Measurements from ENCODE around the gene SDHAF3.
"Not testable (repeated sequence)": the region's sequence is repeated elsewhere in the genome, so short reads cannot be mapped to it uniquely, and the experiment has no call there.

Gene SDHAF3

GRCh38 chr7:97117372-97118188, at the start of gene SDHAF3:
SDHAF3 (plus strand) TSS chr7:97117698; CDS start chr7:97117724, 26 bp downstream.
- no peaks in the 10 kb centered on the region for H3K9me3 ChIP-seq (ENCODE audit: control insufficient read depth, insufficient read depth, low read depth, low read length)
- H3K27me3 ChIP-seq (ENCODE audit: control insufficient read depth, insufficient read depth, low read length), result no peaks in the 10 kb centered on the region
- H3K4me3 ChIP-seq (ENCODE audit: low read depth, low read length), result peak within 1 kb of the TSS; percentile 75
- H3K9ac ChIP-seq (ENCODE audit: low read length), result peak within 1 kb of the TSS; percentile 77
- H3K36me3 ChIP-seq (ENCODE audit: control insufficient read depth, insufficient read depth, low read length), result no peaks in the 10 kb centered on the region
- peaks cover 7% of the 10 kb centered on the region; the same call in 1 of the 2 replicates for H3K4me1 ChIP-seq (ENCODE audit: control insufficient read depth, insufficient read depth, low read length)
- H3K27ac ChIP-seq (ENCODE audit: low read depth, low read length), result peak within 1 kb of the TSS; percentile 45; the same call in 1 of the 2 replicates

DNA sequence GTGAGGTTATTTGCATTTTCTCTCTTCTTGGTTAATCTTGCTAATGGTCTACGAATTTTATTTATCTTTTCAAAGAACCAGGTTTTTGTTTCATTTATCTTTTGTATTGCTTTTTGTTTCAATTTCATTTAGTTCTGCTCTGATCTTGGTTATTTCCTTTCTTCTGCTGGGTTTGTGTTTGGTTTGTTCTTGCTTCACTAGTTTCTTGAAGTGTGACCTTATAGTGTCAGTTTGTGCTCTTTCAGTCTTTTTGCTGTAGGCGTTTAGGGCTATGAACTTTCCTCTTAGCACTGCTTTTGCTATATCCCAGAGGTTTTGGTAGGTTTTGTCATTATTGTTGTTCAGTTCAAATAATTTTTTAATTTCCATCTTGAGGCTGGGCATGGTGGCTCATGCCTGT, 45.5 kb upstream of the SDHAF3 start:
- H3K4me1 ChIP-seq (ENCODE audit: control insufficient read depth, insufficient read depth, low read length); H3K27ac ChIP-seq (ENCODE audit: low read depth, low read length); H3K27me3 ChIP-seq (ENCODE audit: control insufficient read depth, insufficient read depth, low read length); H3K4me3 ChIP-seq (ENCODE audit: low read depth, low read length); H3K9ac ChIP-seq (ENCODE audit: low read length); H3K9me3 ChIP-seq (ENCODE audit: control insufficient read depth, insufficient read depth, low read depth, low read length); H3K36me3 ChIP-seq (ENCODE audit: control insufficient read depth, insufficient read depth, low read length): not testable (repeated sequence)

DNA sequence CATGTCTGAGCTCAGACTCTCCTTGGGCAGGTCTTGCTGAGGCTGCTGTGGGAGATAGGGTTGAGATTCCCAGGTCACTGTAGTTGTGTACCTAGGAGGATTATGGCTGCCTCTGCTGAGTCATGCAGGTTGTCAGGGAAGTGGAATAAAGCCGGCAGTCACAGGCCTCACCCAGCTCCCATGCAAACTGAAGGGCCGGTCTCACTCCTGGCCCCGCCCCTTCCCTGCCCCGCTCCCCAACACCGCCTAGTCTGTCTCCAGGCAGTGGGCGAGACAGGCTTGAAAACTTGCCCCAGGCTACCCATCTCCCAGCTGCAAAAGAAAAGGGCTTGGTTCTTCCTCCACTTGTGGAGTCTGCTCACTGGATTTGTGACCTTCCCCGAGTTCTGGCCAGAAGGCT, 41.6 kb upstream of the SDHAF3 start:
- Histone ChIP-seq H3K4me1 (ENCODE audit: control insufficient read depth, insufficient read depth, low read length) (no peaks in the 10 kb centered on the region; the same call in 1 of the 2 replicates), H3K27me3 (ENCODE audit: control insufficient read depth, insufficient read depth, low read length) (no peaks in the 10 kb centered on the region), H3K4me3 (ENCODE audit: low read depth, low read length) (no peak overlapping the region), H3K27ac (ENCODE audit: low read depth, low read length) (no peak overlapping the region), H3K36me3 (ENCODE audit: control insufficient read depth, insufficient read depth, low read length) (no peaks in the 10 kb centered on the region), H3K9me3 (ENCODE audit: control insufficient read depth, insufficient read depth, low read depth, low read length) (peaks cover 7% of the 10 kb centered on the region; the same call in 1 of the 2 replicates), H3K9ac (ENCODE audit: low read length) (no peak overlapping the region)

DNA sequence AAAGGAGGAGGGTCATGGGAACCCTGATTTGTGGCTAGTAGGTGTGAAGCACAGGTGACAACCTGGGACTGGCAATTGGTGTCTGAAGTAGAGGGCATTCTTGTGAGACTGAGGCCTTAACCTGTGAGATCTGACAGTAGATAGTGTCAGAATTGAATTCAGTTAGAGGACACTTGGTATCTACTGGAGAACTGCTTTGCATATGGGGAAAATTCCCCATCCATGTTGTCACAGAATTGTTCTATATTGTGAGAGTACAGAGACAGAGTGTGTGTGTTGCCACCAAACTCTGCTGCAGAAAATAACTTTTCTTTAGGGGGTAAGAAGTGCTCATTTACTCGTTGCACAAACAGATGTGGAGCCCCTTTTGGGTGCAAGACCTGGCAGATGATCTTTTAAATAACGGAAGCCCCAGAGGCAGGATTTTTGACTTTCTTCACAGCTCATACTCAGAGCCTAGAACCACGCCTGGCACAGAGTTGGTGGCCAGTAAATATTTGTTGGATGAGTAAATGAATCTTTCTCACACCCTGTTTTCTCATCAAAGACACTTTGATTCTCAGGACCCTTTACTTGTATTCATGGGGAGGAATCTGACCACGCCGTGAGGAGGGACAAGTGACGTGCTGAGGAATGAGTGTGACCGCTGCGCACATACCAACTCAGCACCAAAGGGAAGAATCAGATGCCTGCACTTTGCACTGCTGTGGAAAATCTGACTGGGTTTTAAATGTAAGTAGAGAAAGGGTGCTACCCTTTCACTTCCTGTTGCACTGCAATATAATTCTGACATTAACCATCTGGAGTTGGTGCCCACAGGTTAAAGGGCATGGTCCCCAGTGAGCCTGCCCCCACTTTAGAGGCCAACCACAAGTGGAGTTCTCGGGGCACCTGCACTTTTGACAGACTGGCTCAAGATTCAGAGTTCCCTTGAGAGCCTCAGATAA, 39.2 kb upstream of the SDHAF3 start:
- Histone ChIP-seq H3K9ac (ENCODE audit: low read length) (no peak overlapping the region), H3K4me3 (ENCODE audit: low read depth, low read length) (no peak overlapping the region), H3K4me1 (ENCODE audit: control insufficient read depth, insufficient read depth, low read length) (no peaks in the 10 kb centered on the region; the same call in 1 of the 2 replicates), H3K9me3 (ENCODE audit: control insufficient read depth, insufficient read depth, low read depth, low read length) (peaks cover 8% of the 10 kb centered on the region; the same call in 1 of the 2 replicates), H3K27ac (ENCODE audit: low read depth, low read length) (no peak overlapping the region), H3K27me3 (ENCODE audit: control insufficient read depth, insufficient read depth, low read length) (no peaks in the 10 kb centered on the region), H3K36me3 (ENCODE audit: control insufficient read depth, insufficient read depth, low read length) (no peaks in the 10 kb centered on the region)

GRCh38 chr7:97079300-97079699, 38.2 kb upstream of the SDHAF3 start:
- H3K4me1 ChIP-seq (ENCODE audit: control insufficient read depth, insufficient read depth, low read length), result no peaks in the 10 kb centered on the region; the same call in 1 of the 2 replicates
- H3K36me3 ChIP-seq (ENCODE audit: control insufficient read depth, insufficient read depth, low read length), result no peaks in the 10 kb centered on the region
- no peaks in the 10 kb centered on the region for H3K27me3 ChIP-seq (ENCODE audit: control insufficient read depth, insufficient read depth, low read length)
- no peak overlapping the region for H3K9ac ChIP-seq (ENCODE audit: low read length)
- H3K9me3 ChIP-seq (ENCODE audit: control insufficient read depth, insufficient read depth, low read depth, low read length), result peaks cover 9% of the 10 kb centered on the region; the same call in 1 of the 2 replicates
- H3K27ac ChIP-seq (ENCODE audit: low read depth, low read length), result no peak overlapping the region
- H3K4me3 ChIP-seq (ENCODE audit: low read depth, low read length), result no peak overlapping the region

GRCh38 chr7:97081521-97082300, 35.8 kb upstream of the SDHAF3 start:
- Histone ChIP-seq H3K4me3 (ENCODE audit: low read depth, low read length) (no peak overlapping the region), H3K9ac (ENCODE audit: low read length) (no peak overlapping the region), H3K27me3 (ENCODE audit: control insufficient read depth, insufficient read depth, low read length) (no peaks in the 10 kb centered on the region), H3K9me3 (ENCODE audit: control insufficient read depth, insufficient read depth, low read depth, low read length) (0 out of 2 replicates have a peak, but pooled peaks cover 2% of the 10 kb centered on the region), H3K27ac (ENCODE audit: low read depth, low read length) (no peak overlapping the region), H3K36me3 (ENCODE audit: control insufficient read depth, insufficient read depth, low read length) (no peaks in the 10 kb centered on the region), H3K4me1 (ENCODE audit: control insufficient read depth, insufficient read depth, low read length) (no peaks in the 10 kb centered on the region)

- H3K9ac ChIP-seq (ENCODE audit: low read length), result no peak overlapping the region
- no peak overlapping the region for H3K4me3 ChIP-seq (ENCODE audit: low read depth, low read length)
- no peaks in the 10 kb centered on the region for H3K36me3 ChIP-seq (ENCODE audit: control insufficient read depth, insufficient read depth, low read length)
- 0 out of 2 replicates have a peak, but pooled peaks cover under 1% of the 10 kb centered on the region for H3K9me3 ChIP-seq (ENCODE audit: control insufficient read depth, insufficient read depth, low read depth, low read length)
- H3K27ac ChIP-seq (ENCODE audit: low read depth, low read length), result no peak overlapping the region
- H3K27me3 ChIP-seq (ENCODE audit: control insufficient read depth, insufficient read depth, low read length), result no peaks in the 10 kb centered on the region
- 0 out of 2 replicates have a peak, but pooled peaks cover 4% of the 10 kb centered on the region for H3K4me1 ChIP-seq (ENCODE audit: control insufficient read depth, insufficient read depth, low read length)
These were observed 29.1 kb upstream of the SDHAF3 start for GRCh38 chr7:97088364-97088763.

- Histone ChIP-seq H3K36me3 (ENCODE audit: control insufficient read depth, insufficient read depth, low read length) (no peaks in the 10 kb centered on the region), H3K9me3 (ENCODE audit: control insufficient read depth, insufficient read depth, low read depth, low read length) (no peaks in the 10 kb centered on the region), H3K9ac (ENCODE audit: low read length) (no peak overlapping the region), H3K4me1 (ENCODE audit: control insufficient read depth, insufficient read depth, low read length) (0 out of 2 replicates have a peak, but pooled peaks cover 4% of the 10 kb centered on the region), H3K27me3 (ENCODE audit: control insufficient read depth, insufficient read depth, low read length) (no peaks in the 10 kb centered on the region), H3K4me3 (ENCODE audit: low read depth, low read length) (no peak overlapping the region), H3K27ac (ENCODE audit: low read depth, low read length) (no peak overlapping the region)
These were observed 27.7 kb upstream of the SDHAF3 start for GRCh38 chr7:97089771-97090170.

DNA sequence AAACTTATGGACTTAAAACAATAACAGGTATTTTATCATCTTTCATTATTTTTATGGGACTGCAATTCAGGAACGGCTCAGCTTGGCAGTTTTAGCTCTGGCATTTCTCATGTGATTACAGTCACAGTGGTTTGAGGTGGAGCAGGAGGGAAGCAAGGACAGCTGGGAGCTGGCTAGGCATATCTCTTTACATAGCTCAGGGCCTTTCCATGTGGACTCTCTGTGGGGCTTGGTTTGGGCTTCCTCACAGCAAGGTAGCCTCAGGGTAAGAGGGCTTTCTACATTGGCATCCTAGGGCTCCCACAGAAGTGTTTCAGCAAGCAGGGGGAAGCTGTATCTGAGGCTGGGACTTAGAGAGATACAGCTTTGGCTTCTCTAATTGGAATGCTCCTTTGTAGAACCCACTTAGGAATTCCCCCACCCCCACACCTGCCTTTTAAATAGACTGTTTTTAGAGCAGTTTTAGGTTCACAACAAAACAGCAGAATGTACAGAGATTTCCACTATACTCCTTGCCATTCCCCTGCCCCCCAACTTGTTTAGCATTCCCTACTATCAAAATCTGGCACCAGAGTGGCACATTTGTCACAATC, 26.6 kb upstream of the SDHAF3 start:
- Histone ChIP-seq H3K36me3 (ENCODE audit: control insufficient read depth, insufficient read depth, low read length) (no peaks in the 10 kb centered on the region), H3K4me1 (ENCODE audit: control insufficient read depth, insufficient read depth, low read length) (0 out of 2 replicates have a peak, but pooled peaks cover 4% of the 10 kb centered on the region), H3K9me3 (ENCODE audit: control insufficient read depth, insufficient read depth, low read depth, low read length) (no peaks in the 10 kb centered on the region), H3K9ac (ENCODE audit: low read length) (no peak overlapping the region), H3K4me3 (ENCODE audit: low read depth, low read length) (no peak overlapping the region), H3K27me3 (ENCODE audit: control insufficient read depth, insufficient read depth, low read length) (no peaks in the 10 kb centered on the region), H3K27ac (ENCODE audit: low read depth, low read length) (no peak overlapping the region)

- Histone ChIP-seq H3K36me3 (ENCODE audit: control insufficient read depth, insufficient read depth, low read length) (no peaks in the 10 kb centered on the region), H3K27ac (ENCODE audit: low read depth, low read length) (no peak overlapping the region), H3K4me1 (ENCODE audit: control insufficient read depth, insufficient read depth, low read length) (0 out of 2 replicates have a peak, but pooled peaks cover 4% of the 10 kb centered on the region), H3K27me3 (ENCODE audit: control insufficient read depth, insufficient read depth, low read length) (no peaks in the 10 kb centered on the region), H3K4me3 (ENCODE audit: low read depth, low read length) (no peak overlapping the region), H3K9ac (ENCODE audit: low read length) (no peak overlapping the region), H3K9me3 (ENCODE audit: control insufficient read depth, insufficient read depth, low read depth, low read length) (no peaks in the 10 kb centered on the region)
These were observed 23.1 kb upstream of the SDHAF3 start for GRCh38 chr7:97094284-97094930.

Measured in HUES6 (cell line).